IPS-15b (cell line): ENCODE data around the gene GTF2H1.

Experiments used
- H3K27me3 ChIP-seq: one replicate; pipeline ENCODE4 v1.6.1; 2013; ENCODE audit warnings: low read length; ENCODE audit not compliant: control insufficient read depth, insufficient read depth
- H3K36me3 ChIP-seq: one replicate; pipeline ENCODE4 v1.6.1; 2013; ENCODE audit warnings: low read length; ENCODE audit not compliant: control insufficient read depth, insufficient read depth
- H3K4me1 ChIP-seq: one replicate; pipeline ENCODE4 v1.6.1; 2013; ENCODE audit warnings: mild to moderate bottlenecking, low read length; ENCODE audit not compliant: control insufficient read depth, insufficient read depth
- H3K4me3 ChIP-seq: one replicate; pipeline ENCODE4 v1.5.1; 2013; ENCODE audit warnings: low read depth, low read length
- H3K9ac ChIP-seq: one replicate; pipeline ENCODE4 v1.6.1; 2013; ENCODE audit warnings: low read depth, mild to moderate bottlenecking, low read length
- H3K9me3 ChIP-seq: one replicate; pipeline ENCODE4 v1.6.1; 2013; ENCODE audit warnings: mild to moderate bottlenecking, low read length; ENCODE audit not compliant: control insufficient read depth, insufficient read depth

Gene GTF2H1

DNA sequence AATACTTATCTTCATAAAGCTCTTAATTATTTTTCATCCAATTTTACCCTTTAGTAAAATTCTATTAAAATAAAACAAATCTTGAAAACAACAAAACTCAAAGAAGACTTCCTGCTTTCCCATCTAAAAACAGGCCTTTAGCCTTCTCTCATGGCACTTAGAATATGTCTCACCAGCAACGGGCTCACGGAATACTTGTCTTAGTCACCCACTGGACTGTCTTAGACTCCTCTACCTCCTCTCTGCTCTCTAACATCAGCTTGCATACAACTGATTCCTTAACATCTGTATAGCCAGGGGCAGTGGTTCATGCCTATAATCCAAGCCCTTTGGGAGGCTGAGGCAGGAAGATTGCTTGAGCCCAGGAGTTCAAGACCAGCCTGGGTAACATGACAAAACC lies 14.1 kb upstream of the GTF2H1 start:
- H3K9me3 ChIP-seq = no peaks in the 10 kb centered on the region
- H3K36me3 ChIP-seq = peaks cover 12% of the 10 kb centered on the region
- H3K27me3 ChIP-seq = no peaks in the 10 kb centered on the region
- no peak overlapping the region for H3K9ac ChIP-seq
- no peak overlapping the region for H3K4me3 ChIP-seq
- H3K4me1 ChIP-seq = no peaks in the 10 kb centered on the region

DNA sequence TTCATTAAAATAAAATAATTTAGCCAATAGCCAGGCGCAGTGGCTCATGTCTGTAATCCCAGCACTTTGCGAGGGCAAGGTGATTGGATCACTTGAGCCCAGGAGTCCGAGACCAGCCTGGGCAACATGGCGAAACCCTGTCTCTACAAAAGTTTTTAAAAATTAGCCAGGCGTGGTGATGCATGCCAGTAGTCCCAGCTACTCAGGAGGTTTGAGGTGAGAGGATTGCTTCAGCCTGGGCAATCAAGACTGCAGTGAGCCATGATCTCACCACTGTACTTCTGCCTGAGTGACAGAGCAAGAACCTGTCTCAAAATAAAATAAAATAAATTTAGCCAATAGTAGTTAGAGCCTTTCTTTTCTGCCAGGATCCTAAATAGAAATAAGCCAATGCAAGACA lies 12.7 kb upstream of the GTF2H1 start:
- H3K9ac ChIP-seq = no peak overlapping the region
- H3K27me3 ChIP-seq = no peaks in the 10 kb centered on the region
- H3K36me3 ChIP-seq = peaks cover 10% of the 10 kb centered on the region
- H3K9me3 ChIP-seq = no peaks in the 10 kb centered on the region
- no peak overlapping the region for H3K4me3 ChIP-seq
- no peaks in the 10 kb centered on the region for H3K4me1 ChIP-seq

DNA sequence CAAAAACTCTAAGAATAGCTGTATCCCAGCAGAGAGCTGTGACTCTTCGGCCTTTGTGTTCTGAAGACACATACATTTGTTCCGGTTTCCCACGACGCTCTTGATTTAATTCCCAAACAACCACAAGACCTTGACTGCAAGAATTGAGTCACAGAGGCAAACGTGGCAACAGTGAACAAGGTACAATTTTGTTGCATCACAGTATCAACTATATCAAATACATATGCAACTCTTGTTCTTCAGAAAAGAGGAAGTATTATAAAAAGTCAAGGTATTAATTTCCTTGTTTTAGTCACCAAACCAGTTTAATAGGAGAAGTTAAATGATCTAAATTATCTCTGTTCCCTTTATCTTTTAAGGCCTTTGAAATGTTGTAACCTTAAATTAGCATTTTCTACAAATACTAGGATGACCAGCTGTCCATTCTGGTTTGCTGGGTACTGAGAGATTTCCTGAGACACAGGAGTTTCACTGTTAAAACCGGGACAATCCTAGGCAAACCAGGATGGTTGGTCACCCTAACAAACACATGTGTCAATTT lies 11.5 kb upstream of the GTF2H1 start:
- H3K36me3 ChIP-seq = peaks cover 11% of the 10 kb centered on the region

DNA sequence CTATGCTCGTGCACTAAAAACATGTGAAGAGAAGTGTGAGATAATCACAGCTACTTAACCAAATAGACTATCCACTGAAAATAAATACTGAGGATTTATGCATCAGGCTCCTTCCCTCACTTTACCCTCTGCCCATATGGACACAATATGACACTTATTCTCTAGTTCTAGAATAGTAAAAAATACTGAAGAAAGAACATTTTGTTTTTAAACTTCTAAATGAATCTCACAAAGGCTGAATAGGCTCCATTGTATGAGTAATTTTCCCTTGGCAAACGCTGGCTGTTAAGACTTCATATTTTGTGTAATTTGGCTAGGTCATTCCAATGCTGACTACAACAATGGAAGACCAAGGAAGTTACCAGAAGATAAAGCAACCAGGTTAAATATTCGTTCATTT lies 10.4 kb upstream of the GTF2H1 start:
- no peaks in the 10 kb centered on the region for H3K4me1 ChIP-seq
- no peak overlapping the region for H3K9ac ChIP-seq
- H3K36me3 ChIP-seq = peaks cover 9% of the 10 kb centered on the region
- no peaks in the 10 kb centered on the region for H3K9me3 ChIP-seq
- no peaks in the 10 kb centered on the region for H3K27me3 ChIP-seq
- H3K4me3 ChIP-seq = no peak overlapping the region

More for the DNA sequence above, 11.5 kb upstream of the GTF2H1 start:
- Histone ChIP-seq H3K27me3 (no peaks in the 10 kb centered on the region), H3K4me3 (no peak overlapping the region), H3K4me1 (no peaks in the 10 kb centered on the region), H3K9ac (no peak overlapping the region), H3K9me3 (no peaks in the 10 kb centered on the region)

DNA sequence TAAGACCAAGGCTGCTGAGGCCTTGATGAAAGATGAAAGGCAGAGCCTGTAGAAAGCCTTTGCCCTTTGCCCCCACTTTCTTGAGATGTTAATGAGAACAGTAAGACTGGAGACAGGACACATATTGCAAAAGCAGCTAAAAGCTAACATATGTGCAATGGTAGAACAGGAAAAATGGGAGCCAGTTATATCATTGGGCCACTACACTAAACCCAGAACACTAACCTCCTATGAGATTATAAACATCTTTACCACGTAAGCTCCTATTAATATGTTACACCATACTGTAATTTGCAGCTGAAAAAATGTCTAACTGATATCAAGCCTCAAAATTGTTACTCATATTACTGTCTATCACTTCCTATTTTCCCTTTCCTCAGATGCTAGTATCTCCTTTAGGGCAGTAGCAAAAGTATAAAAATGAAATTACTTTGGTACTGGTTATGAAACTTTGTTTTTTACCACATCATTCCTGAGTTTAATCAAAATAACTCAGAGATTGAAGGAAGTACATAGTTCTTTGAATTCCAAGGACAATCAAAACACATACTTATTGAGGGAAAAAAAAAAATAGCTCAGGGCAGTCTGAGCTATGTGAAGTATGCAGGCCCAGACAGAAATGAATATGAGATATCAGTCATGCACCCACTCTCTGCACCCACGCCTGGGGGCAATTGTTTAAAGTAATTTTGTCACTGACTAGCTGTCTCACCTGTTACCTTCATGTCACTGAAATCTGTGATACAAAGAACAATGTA lies 9.5 kb upstream of the GTF2H1 start:
- no peak overlapping the region for H3K9ac ChIP-seq
- no peaks in the 10 kb centered on the region for H3K9me3 ChIP-seq
- H3K4me3 ChIP-seq = no peak overlapping the region
- H3K27me3 ChIP-seq = no peaks in the 10 kb centered on the region
- no peaks in the 10 kb centered on the region for H3K4me1 ChIP-seq
- peaks cover 9% of the 10 kb centered on the region for H3K36me3 ChIP-seq

DNA sequence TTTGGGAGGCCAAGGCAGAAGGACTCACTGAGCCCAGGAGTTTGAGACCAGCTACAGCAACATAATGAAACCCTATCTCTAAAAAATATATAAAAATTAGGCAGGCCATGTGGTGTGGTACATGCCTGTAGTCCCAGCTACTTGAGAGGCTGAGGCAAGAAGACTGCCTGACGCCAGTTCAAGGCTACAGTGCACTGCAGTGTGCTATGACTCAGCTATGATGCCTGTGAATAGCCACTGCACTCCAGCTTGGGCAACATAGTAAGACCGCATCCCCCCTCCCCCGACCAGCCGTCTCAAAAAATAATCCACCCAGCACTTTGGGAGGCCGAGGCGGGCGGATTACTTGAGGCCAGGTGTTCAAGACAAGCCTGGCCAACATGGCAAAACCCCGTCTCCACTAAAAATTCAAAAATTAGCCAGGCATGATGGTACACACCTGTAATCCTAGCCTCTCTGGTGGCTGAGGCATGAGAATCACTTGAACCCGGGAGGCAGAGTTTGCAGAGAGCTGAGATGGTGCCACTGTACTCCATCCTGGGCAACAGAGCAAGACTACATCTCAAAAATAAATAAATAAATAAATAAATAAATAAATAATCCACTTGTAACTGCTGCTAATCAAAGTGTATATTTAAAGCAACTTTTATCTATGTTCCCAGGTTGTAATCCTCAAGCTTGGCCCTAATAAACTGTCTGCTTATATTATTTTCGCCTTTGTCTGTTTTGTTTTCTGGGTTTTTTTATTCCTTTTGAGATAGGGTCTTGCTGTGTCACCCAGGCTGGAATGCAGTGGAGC lies 8.2 kb upstream of the GTF2H1 start:
- no peaks in the 10 kb centered on the region for H3K9me3 ChIP-seq
- H3K4me1 ChIP-seq = no peaks in the 10 kb centered on the region
- no peaks in the 10 kb centered on the region for H3K27me3 ChIP-seq
- no peak overlapping the region for H3K9ac ChIP-seq
- no peak overlapping the region for H3K4me3 ChIP-seq
- peaks cover 6% of the 10 kb centered on the region for H3K36me3 ChIP-seq

DNA sequence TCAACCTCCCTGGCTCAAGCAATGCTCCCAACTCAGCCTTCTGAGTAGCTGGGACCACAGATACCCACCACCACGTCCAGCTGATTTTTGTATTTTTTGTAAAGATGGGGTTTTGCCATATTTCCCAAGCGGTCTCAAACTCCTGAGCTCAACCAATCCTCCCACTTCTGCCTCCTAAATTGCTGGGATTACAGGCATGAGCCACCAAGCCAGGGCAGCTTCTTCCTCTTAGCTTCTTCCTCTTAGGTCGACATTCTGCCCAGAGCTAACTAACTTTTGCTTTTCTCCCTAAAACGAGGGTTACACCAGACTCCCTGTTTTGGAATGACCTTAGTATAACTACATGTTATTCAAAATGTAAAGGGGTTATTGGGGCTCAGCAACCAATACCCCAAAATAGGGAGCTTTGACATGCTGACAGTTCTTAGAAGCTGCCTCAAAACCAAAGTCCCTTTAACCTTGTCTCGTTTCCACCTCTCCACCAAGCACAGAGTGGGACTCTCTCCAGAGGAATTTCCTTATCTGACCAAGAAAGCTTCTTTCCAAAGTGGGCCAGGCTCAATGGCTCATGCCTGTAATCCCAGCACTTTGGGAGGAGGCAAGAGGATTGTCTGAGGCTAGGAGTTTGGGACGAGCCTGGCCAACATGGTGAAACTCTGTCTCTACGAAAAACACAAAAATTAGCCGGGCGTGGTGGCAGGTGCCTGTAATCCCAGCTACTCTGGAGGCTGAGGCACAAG lies 7.4 kb upstream of the GTF2H1 start:
- H3K4me3 ChIP-seq = no peak overlapping the region
- no peaks in the 10 kb centered on the region for H3K27me3 ChIP-seq
- H3K9ac ChIP-seq = no peak overlapping the region
- peaks cover 6% of the 10 kb centered on the region for H3K4me1 ChIP-seq
- peaks cover 4% of the 10 kb centered on the region for H3K36me3 ChIP-seq
- H3K9me3 ChIP-seq = no peaks in the 10 kb centered on the region

DNA sequence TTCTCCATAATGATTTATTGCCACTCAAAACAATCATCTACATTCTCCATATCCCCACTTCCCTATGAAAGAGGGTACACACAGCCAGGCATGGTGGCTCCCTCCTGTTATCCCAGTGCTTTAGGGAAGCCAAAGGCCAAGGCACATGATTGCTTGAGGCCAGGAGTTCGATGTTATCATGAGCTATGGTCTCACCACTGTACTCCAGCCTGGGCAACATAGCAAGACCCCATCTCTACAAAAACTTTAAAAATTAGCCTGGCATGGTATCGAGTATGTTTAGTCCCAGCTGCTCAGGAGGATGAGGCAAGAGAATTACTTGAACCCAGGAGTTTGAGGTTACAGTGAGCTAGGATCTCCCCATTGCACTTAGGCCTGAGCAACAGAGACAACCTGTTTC lies 6.5 kb upstream of the GTF2H1 start:
- Histone ChIP-seq H3K9me3 (no peaks in the 10 kb centered on the region), H3K4me1 (peaks cover 11% of the 10 kb centered on the region), H3K9ac (no peak overlapping the region), H3K36me3 (peaks cover 4% of the 10 kb centered on the region), H3K4me3 (no peak overlapping the region), H3K27me3 (no peaks in the 10 kb centered on the region)

DNA sequence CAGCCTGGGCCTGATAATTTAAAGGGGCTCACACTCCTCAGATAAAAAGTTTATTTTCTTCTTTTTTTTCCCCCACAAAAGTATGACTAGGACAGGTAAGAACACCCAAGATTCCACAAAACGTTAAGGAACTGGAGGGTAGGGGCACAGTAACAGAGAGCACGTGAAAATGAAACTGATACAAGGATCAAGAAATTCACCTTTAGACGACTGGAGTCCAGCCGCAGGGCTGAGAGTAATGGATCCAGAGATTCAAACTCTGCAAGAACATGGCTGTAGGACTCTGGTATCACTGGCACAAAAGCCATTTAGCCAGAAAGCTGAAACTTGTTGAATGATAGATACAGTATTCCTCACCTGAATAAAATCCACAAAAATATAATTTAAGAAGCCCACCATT lies 4.8 kb upstream of the GTF2H1 start:
- Histone ChIP-seq H3K9ac (no peak overlapping the region), H3K9me3 (no peaks in the 10 kb centered on the region), H3K27me3 (no peaks in the 10 kb centered on the region), H3K4me3 (no peak overlapping the region), H3K4me1 (peaks cover 11% of the 10 kb centered on the region), H3K36me3 (peaks cover 4% of the 10 kb centered on the region)

DNA sequence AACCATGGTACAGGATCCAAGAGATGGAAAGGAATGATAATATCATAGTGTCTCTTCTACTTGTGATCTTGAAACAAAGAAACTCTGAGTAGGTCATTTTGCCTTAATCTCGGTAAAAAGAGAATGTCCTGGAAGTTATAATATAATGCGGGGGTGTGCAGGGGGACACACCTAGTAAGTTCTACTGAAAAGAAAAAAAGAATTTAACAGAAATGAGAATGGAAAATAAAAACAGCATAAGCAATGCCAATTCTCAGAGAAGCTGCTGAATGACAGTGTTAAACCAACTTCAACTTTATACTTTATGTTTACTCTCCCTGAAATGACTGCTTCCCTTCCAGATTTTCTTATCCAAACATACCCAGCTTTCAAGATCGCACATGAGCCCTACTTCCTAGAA lies 2.5 kb upstream of the GTF2H1 start:
- H3K27me3 ChIP-seq = no peaks in the 10 kb centered on the region
- peak overlapping the region; percentile 87 for H3K4me3 ChIP-seq
- H3K9ac ChIP-seq = peak overlapping the region; percentile 41
- H3K36me3 ChIP-seq = peaks cover 4% of the 10 kb centered on the region
- H3K4me1 ChIP-seq = peaks cover 20% of the 10 kb centered on the region
- no peaks in the 10 kb centered on the region for H3K9me3 ChIP-seq

DNA sequence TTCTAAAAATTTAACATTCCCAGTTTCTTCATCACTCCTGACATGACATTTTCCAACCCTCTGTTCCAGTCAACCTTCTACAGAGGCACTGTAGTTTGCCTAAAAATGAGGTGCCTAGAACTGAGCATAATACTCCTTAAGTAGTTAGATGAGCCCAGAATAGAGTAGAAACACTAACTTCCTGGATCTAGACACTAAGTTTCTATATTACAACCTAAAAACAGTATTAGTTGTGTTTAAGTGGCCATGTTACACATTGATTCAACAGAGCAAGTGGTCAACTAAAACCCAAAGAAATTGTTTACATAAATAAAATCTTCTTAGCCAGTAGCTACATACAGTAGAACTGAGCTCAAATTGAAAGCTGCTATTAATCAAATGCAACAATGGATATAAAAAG lies 1.8 kb upstream of the GTF2H1 start:
- Histone ChIP-seq H3K4me3 (peak overlapping the region; percentile 87), H3K36me3 (peaks cover 3% of the 10 kb centered on the region), H3K27me3 (no peaks in the 10 kb centered on the region), H3K9ac (peak overlapping the region; percentile 41), H3K9me3 (no peaks in the 10 kb centered on the region), H3K4me1 (peaks cover 20% of the 10 kb centered on the region)
